ENCODE measurements around the gene LARP1B.
A peak's percentile ranks its signal among the peaks of the same experiment; 100 is the strongest.
"Not testable (repeated sequence)": the region's sequence is repeated elsewhere in the genome, so short reads cannot be mapped to it uniquely, and the experiment has no call there.

The LARP1B gene

DNA sequence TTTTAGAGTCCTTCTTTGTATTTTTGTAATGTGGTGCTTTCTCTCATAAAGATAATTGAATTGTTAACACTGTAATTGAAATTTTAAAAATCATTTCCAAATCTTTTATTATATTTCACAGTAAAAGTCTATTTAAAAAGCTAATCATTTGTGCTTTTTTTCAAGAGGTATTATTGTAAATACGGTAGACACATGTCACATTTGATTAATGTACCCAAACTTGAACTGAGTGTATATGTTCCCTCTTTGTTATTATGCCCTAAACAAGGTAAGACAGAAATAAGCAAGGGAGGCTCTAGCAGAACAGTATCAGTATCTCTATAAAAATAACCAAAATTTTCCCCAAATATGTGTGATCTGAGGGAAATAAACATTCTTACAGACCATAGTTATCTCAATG lies 21.5 kb upstream of the LARP1B start:
- TF ChIP-seq, protein P1, sequence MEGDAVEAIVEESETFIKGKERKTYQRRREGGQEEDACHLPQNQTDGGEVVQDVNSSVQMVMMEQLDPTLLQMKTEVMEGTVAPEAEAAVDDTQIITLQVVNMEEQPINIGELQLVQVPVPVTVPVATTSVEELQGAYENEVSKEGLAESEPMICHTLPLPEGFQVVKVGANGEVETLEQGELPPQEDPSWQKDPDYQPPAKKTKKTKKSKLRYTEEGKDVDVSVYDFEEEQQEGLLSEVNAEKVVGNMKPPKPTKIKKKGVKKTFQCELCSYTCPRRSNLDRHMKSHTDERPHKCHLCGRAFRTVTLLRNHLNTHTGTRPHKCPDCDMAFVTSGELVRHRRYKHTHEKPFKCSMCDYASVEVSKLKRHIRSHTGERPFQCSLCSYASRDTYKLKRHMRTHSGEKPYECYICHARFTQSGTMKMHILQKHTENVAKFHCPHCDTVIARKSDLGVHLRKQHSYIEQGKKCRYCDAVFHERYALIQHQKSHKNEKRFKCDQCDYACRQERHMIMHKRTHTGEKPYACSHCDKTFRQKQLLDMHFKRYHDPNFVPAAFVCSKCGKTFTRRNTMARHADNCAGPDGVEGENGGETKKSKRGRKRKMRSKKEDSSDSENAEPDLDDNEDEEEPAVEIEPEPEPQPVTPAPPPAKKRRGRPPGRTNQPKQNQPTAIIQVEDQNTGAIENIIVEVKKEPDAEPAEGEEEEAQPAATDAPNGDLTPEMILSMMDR (IDR thresholded peaks at IDR 0.05; ENCODE audit: low read depth, low read length) = no peak
- no peak for TF ChIP-seq EZH2phosphoT487 (IDR thresholded peaks at IDR 0.05; ENCODE audit: low read depth)
- Histone ChIP-seq H3K4me3 (ENCODE audit: low read length) (no peak overlapping the region), H3K4me1 (ENCODE audit: low read length) (no peaks in the 10 kb centered on the region), H3K4me2 (ENCODE audit: low read length) (no peak overlapping the region), H3K36me3 (replicated peaks; ENCODE audit: low read depth, low read length) (no peaks in the 10 kb centered on the region), H2AFZ (ENCODE audit: low read depth, low read length) (no peak overlapping the region), H3K27me3 (ENCODE audit: low read depth, low read length) (no peaks in the 10 kb centered on the region), H3K9ac (ENCODE audit: low read length) (no peak overlapping the region), H3K27ac (ENCODE audit: low read length) (no peak overlapping the region), H4K20me1 (ENCODE audit: insufficient read depth, low read length) (no peaks in the 10 kb centered on the region), H3K9me3 (ENCODE audit: insufficient read depth, low read length) (no peaks in the 10 kb centered on the region), H3K79me2 (ENCODE audit: low read length) (no peaks in the 10 kb centered on the region)

DNA sequence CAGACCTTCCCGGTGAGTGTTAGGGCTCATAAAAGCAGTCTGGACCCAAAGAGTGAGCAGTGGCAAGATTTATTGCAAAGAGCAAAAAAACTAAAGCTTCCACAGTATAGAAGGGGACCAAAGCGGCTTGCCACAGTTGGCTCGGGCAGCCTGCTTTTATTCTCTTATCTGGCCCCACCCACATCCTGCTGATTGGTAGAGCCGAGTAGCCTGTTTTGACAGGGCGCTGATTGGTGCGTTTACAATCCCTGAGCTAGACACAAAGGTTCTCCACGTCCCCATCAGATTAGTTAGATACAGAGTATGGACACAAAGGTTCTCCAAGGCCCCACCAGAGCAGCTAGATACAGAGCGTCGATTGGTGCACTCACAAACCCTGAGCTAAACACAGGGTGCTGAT lies 14.1 kb upstream of the LARP1B start:
- not testable (repeated sequence) for H3K9ac ChIP-seq (ENCODE audit: low read length); H3K4me3 ChIP-seq (ENCODE audit: low read length); H2AFZ ChIP-seq (ENCODE audit: low read depth, low read length); H3K36me3 ChIP-seq (replicated peaks; ENCODE audit: low read depth, low read length); H3K79me2 ChIP-seq (ENCODE audit: low read length); H3K9me3 ChIP-seq (ENCODE audit: insufficient read depth, low read length); H4K20me1 ChIP-seq (ENCODE audit: insufficient read depth, low read length); H3K4me2 ChIP-seq (ENCODE audit: low read length); H3K27ac ChIP-seq (ENCODE audit: low read length); H3K27me3 ChIP-seq (ENCODE audit: low read depth, low read length); H3K4me1 ChIP-seq (ENCODE audit: low read length)

DNA sequence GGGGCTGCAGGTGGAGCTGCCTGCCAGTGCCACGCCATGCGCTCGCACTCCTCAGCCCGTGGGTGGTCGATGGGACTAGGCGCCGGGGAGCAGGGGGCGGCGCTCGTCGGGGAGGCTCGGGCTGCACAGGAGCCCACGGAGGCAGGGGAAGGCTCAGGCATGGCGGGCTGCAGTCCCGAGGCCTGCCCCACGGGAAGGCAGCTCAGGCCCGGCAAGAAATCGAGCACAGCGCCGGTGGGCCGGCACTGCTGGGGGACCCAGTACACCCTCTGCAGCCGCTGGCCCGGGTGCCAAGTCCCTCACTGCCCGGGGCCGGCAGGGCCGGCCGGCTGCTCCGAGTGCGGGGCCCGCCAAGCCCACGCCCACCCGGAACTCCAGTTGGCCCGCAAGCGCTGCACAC lies 13.6 kb upstream of the LARP1B start:
- not testable (repeated sequence) for H2AFZ ChIP-seq (ENCODE audit: low read depth, low read length); H3K4me3 ChIP-seq (ENCODE audit: low read length); H3K27ac ChIP-seq (ENCODE audit: low read length); H3K36me3 ChIP-seq (replicated peaks; ENCODE audit: low read depth, low read length); H4K20me1 ChIP-seq (ENCODE audit: insufficient read depth, low read length); H3K4me1 ChIP-seq (ENCODE audit: low read length); H3K4me2 ChIP-seq (ENCODE audit: low read length); H3K9ac ChIP-seq (ENCODE audit: low read length); H3K27me3 ChIP-seq (ENCODE audit: low read depth, low read length); H3K79me2 ChIP-seq (ENCODE audit: low read length); H3K9me3 ChIP-seq (ENCODE audit: insufficient read depth, low read length)

DNA sequence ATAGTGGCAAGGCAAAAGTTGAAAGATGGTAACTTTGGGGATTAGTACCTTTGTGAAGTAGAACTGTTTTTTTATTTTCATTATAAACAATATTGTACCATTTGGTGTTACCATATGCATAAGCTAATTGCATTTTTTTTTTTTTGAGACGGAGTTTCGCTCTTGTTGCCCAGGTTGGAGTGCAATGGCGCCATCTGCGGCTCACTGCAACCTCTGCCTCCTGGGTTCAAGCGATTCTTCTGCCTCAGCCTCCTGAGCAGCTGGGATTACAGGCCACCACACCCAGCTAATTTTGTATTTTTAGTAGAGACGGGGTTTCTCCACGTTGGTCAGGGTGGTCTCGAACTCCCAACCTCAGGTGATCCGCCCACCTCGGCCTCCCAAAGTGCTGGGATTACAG lies 9.9 kb upstream of the LARP1B start:
- TF ChIP-seq, protein P1 (IDR thresholded peaks at IDR 0.05; ENCODE audit: low read depth, low read length) = peak; percentile 37
- H3K27me3 ChIP-seq (ENCODE audit: low read depth, low read length) = not testable (repeated sequence)

DNA sequence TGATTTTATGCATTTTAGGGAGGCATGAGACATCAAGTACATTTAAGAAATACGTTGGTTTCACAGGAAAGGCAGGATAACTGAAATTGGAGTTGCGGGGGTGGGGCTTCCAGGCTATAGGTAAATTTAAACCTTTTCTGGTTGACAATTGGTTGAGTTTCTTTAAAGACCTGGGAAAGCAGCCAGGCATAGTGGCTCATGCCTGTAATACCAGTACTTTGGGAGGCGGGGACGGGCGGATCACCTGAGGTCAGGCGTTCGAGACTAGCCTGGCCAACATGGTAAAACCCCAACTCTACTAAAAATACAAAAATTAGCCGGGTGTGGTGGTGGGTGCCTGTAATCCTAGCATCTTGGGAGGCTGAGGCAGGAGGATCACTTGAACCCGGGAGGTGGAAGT lies 6.2 kb upstream of the LARP1B start:
- not testable (repeated sequence) for H2AFZ ChIP-seq (ENCODE audit: low read depth, low read length); H3K4me3 ChIP-seq (ENCODE audit: low read length); H3K4me1 ChIP-seq (ENCODE audit: low read length); H3K79me2 ChIP-seq (ENCODE audit: low read length); H3K36me3 ChIP-seq (replicated peaks; ENCODE audit: low read depth, low read length); H4K20me1 ChIP-seq (ENCODE audit: insufficient read depth, low read length); H3K4me2 ChIP-seq (ENCODE audit: low read length); H3K27me3 ChIP-seq (ENCODE audit: low read depth, low read length); H3K9me3 ChIP-seq (ENCODE audit: insufficient read depth, low read length); H3K27ac ChIP-seq (ENCODE audit: low read length); H3K9ac ChIP-seq (ENCODE audit: low read length)

More for the DNA sequence above, 9.9 kb upstream of the LARP1B start:
- H4K20me1 ChIP-seq (ENCODE audit: insufficient read depth, low read length); H3K9ac ChIP-seq (ENCODE audit: low read length); H3K4me3 ChIP-seq (ENCODE audit: low read length); H2AFZ ChIP-seq (ENCODE audit: low read depth, low read length); H3K4me2 ChIP-seq (ENCODE audit: low read length); H3K36me3 ChIP-seq (replicated peaks; ENCODE audit: low read depth, low read length); H3K79me2 ChIP-seq (ENCODE audit: low read length); H3K4me1 ChIP-seq (ENCODE audit: low read length); H3K27ac ChIP-seq (ENCODE audit: low read length); H3K9me3 ChIP-seq (ENCODE audit: insufficient read depth, low read length): not testable (repeated sequence)

DNA sequence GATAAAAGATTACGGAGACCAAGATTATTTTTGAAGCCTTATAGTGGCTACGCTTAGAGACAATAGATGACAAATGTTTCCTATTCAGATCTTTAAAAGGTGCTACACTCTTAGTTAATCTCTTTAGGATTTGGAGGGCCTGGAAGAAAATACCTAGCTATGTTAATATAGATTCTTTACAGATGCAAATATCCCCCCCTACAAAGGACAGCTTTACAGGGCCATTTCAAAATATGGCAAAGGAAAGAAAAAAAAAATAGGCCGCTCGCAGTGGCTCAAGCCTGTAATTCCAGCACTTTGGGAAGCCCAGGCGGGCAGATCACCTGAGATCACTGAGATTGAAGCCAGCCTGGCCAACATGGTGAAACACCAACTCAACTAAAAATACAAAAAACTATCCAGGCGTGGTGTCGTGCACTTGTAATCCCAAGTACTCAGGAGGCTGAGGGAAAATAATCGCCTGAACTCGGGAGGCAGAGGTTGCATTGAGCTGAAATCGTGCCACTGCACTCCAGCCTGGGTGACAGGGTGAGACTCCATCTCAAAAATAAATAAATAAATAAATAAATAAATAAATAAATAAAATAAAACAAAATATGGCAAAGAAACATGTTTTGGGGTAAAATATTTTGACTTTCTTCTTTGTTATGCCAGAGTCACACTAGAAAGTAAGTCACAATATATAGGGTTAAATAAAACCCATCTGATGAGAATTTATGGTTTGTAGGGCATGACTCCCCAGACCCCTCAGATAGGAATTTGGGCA lies 5.5 kb upstream of the LARP1B start:
- H3K9me3 ChIP-seq (ENCODE audit: insufficient read depth, low read length); H3K36me3 ChIP-seq (replicated peaks; ENCODE audit: low read depth, low read length); H3K4me3 ChIP-seq (ENCODE audit: low read length); H4K20me1 ChIP-seq (ENCODE audit: insufficient read depth, low read length); H3K27me3 ChIP-seq (ENCODE audit: low read depth, low read length); H3K4me2 ChIP-seq (ENCODE audit: low read length); H3K9ac ChIP-seq (ENCODE audit: low read length); H3K79me2 ChIP-seq (ENCODE audit: low read length); H3K4me1 ChIP-seq (ENCODE audit: low read length); H3K27ac ChIP-seq (ENCODE audit: low read length); H2AFZ ChIP-seq (ENCODE audit: low read depth, low read length): not testable (repeated sequence)

Measured in OCI-LY3 (cell line).